Activated B cell treated with CpG ODN at 0.5 μM for 24 hours (primary cell): ENCODE results near the gene PTPRN. TPM values are rescaled to one million over a fixed set of nuclear protein-coding genes. Genes with fewer than 3 reads are reported as not detected.

Source experiments
- ATAC-seq: fragments of 200-7000 bp; cut with Tn5 transposase; one replicate; pipeline ENCODE4 v1.10.0; 2021; ENCODE audit warnings: low read depth, mild to moderate bottlenecking, moderate library complexity
- CTCF ChIA-PET: fragments of 350-600 bp; sonication (Branson Sonifier 250); formaldehyde crosslinking; loops from one replicate; lab custom pipeline; 2021; ENCODE audit warnings: antibody characterized with exemption; lab: Charles Lee
- POLR2A ChIA-PET: fragments of 350-600 bp; sonication (Branson Sonifier 250); formaldehyde crosslinking; loops from one replicate; lab custom pipeline; 2021; ENCODE audit warnings: antibody characterized with exemption; lab: Charles Lee
- DNase-seq: peaks from one replicate; pipeline ENCODE4 v3.0.0; 2022
- H3K27ac Mint-ChIP-seq: one replicate; pipeline ENCODE4 v1.8.0; 2020; ENCODE audit warnings: mixed read lengths
- H3K27me3 Mint-ChIP-seq: one replicate; pipeline ENCODE4 v1.8.0; 2021; ENCODE audit warnings: mixed read lengths
- H3K36me3 Mint-ChIP-seq: one replicate; pipeline ENCODE4 v1.8.0; 2021; ENCODE audit warnings: low read depth, mixed read lengths
- H3K4me1 Mint-ChIP-seq: one replicate; pipeline ENCODE4 v1.8.0; 2021; ENCODE audit warnings: mixed read lengths
- H3K4me3 Mint-ChIP-seq: one replicate; pipeline ENCODE4 v1.8.0; 2020; ENCODE audit warnings: mild to moderate bottlenecking, mixed read lengths
- H3K9me3 Mint-ChIP-seq: one replicate; pipeline ENCODE4 v1.8.0; 2020; ENCODE audit warnings: mixed read lengths
- intact Hi-C: fragments of 100-400 bp; cut with micrococcal nuclease; formaldehyde crosslinking; loops from one replicate; pipeline ENCODE4 v1.15.1; 2024
- total RNA-seq: library from RNA; stranded (reverse); gene quantifications from 2 replicates; pipeline ENCODE4 v1.2.3, GENCODE V29; 2022
- TF ChIP-seq, protein P1 (sequence below): fragments of 200-600 bp; IDR thresholded peaks from one replicate; pipeline ENCODE4 v1.8.0; 2022; ENCODE audit warnings: antibody characterized with exemption, mild to moderate bottlenecking

PTPRN gene
- total RNA-seq, 1 donor from 2014 or later, result not detected

DNA sequence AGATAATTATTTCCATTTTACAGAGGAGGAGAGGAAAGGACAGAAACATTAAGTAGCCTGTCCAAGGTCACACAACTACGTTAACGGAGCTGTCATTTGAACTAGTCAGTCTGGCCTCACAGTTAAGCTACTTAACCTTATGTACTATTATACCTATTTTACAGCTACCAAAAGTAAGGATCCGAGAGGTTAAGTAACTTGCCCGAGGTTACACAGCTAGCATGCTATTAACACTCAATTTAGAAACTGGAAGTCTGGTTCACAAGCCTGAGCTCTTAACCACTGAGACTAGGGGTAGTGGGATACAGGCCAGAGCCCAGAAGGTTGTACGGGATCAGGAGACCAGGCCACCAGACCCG is 64.4 kb downstream of the PTPRN start:
- Mint-ChIP-seq H3K4me1 (peaks cover 51% of the 10 kb centered on the region), H3K27me3 (no peaks in the 10 kb centered on the region), H3K4me3 (peak overlapping the region; percentile 90), H3K9me3 (no peaks in the 10 kb centered on the region), H3K36me3 (peaks cover 22% of the 10 kb centered on the region), H3K27ac (peak overlapping the region; percentile 98)
- intact Hi-C loops, result loop anchor here (1.0 to 2.0 kb wide), 8 partner anchors 9 to 1026 kb away; partner anchors contain the start of genes ANKZF1, ATG9A, DNAJB2 and NHEJ1
- ATAC-seq (no peak), DNase-seq (no peak)
- TF ChIP-seq, protein P1, sequence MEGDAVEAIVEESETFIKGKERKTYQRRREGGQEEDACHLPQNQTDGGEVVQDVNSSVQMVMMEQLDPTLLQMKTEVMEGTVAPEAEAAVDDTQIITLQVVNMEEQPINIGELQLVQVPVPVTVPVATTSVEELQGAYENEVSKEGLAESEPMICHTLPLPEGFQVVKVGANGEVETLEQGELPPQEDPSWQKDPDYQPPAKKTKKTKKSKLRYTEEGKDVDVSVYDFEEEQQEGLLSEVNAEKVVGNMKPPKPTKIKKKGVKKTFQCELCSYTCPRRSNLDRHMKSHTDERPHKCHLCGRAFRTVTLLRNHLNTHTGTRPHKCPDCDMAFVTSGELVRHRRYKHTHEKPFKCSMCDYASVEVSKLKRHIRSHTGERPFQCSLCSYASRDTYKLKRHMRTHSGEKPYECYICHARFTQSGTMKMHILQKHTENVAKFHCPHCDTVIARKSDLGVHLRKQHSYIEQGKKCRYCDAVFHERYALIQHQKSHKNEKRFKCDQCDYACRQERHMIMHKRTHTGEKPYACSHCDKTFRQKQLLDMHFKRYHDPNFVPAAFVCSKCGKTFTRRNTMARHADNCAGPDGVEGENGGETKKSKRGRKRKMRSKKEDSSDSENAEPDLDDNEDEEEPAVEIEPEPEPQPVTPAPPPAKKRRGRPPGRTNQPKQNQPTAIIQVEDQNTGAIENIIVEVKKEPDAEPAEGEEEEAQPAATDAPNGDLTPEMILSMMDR, result no peak
- ChIA-PET CTCF (interaction anchor here (1.1 to 3.9 kb wide), 8 partner anchors 10 to 73 kb away, joined by 3 to 27 read pairs (median 5); partner anchors contain the start of genes ANKZF1, ATG9A, DNAJB2 and TUBA4A), POLR2A (interaction anchor here (0.6 to 12.0 kb wide), 15 partner anchors 8 to 364 kb away, joined by 3 to 287 read pairs (median 9); partner anchors contain the start of genes ABCB6, ANKZF1, ATG9A and CNPPD1)

DNA sequence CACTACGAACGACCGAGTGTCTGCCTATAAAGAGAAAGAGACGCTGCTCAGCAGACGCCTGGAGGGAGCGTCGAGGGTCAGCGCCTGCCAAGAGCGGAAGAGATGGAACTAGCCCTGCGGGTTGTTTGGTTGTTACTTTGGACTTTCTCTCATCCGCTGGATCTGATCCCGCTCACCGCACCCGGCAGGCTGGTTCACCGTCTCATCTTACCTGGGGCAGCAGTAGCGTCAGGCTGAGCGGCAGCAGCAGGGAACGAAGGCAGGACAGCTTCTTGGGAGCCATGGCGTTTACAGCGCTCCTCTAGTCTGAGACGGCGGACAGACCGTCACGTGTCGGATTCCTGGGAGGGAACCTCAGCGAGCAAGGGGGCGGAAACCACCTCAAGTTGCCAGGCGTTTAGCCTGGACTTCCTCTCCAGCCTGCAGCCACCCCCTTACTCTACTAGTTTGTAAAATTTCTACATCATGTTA is 65.9 kb downstream of the PTPRN start:
- H3K27ac Mint-ChIP-seq, result peak overlapping the region; percentile 50
- no peaks in the 10 kb centered on the region for H3K9me3 Mint-ChIP-seq
- DNase-seq, result no peak
- intact Hi-C loops, result no loop called here
- CTCF ChIA-PET, result interaction anchor here (3.9 kb wide), 1 partner anchor 52 kb away, joined by 27 read pairs; no protein-coding TSS in a partner anchor
- no peak for ATAC-seq
- peak overlapping the region; percentile 63 for H3K4me3 Mint-ChIP-seq
- POLR2A ChIA-PET, result interaction anchor here (0.6 to 12.0 kb wide), 3 partner anchors 11 to 969 kb away, joined by 3 to 287 read pairs (median 91); partner anchors contain the start of genes ANKZF1, ATG9A, TUBA4A and TUBA4B
- H3K4me1 Mint-ChIP-seq, result peaks cover 37% of the 10 kb centered on the region
- no peaks in the 10 kb centered on the region for H3K27me3 Mint-ChIP-seq
- TF ChIP-seq, protein P1, result no peak
- H3K36me3 Mint-ChIP-seq, result peaks cover 10% of the 10 kb centered on the region

Other genes with a start within 250 kb of the PTPRN start
- gene IHH, start 248.5 kb downstream of the PTPRN start, total RNA-seq, result 0.10 TPM in 1 of 2 replicates, not detected in the other
- 19.1 and 25.0 TPM in 2 replicates for gene NHEJ1, start 148.6 kb downstream of the PTPRN start, total RNA-seq
- gene SLC23A3, start 139.4 kb downstream of the PTPRN start, total RNA-seq, result 4.5 and 4.9 TPM in 2 replicates
- gene CNPPD1, start 132.5 kb downstream of the PTPRN start, total RNA-seq, result 144 and 147 TPM in 2 replicates
- gene RETREG2, start 131.1 kb downstream of the PTPRN start, total RNA-seq, result 60.5 and 78.6 TPM in 2 replicates
- 39.9 and 47.2 TPM in 2 replicates for gene ZFAND2B, start 102.6 kb downstream of the PTPRN start, total RNA-seq
- gene ABCB6, start 90.4 kb downstream of the PTPRN start, total RNA-seq, result 12.1 and 16.6 TPM in 2 replicates
- gene ATG9A, start 79.8 kb downstream of the PTPRN start, total RNA-seq, result 28.3 and 38.3 TPM in 2 replicates
- 96.0 and 105 TPM in 2 replicates for gene ANKZF1, start 79.6 kb downstream of the PTPRN start, total RNA-seq
- 4.5 and 4.6 TPM in 2 replicates for gene GLB1L, start 64.0 kb downstream of the PTPRN start, total RNA-seq
- 31.0 and 36.5 TPM in 2 replicates for gene STK16, start 63.9 kb downstream of the PTPRN start, total RNA-seq
- gene TUBA4B, start 56.2 kb downstream of the PTPRN start, total RNA-seq, result 0.20 TPM in 1 of 2 replicates, not detected in the other
- gene TUBA4A, start 55.5 kb downstream of the PTPRN start, total RNA-seq, result 184 and 192 TPM in 2 replicates
- gene DNAJB2, start 30.0 kb downstream of the PTPRN start, total RNA-seq, result 59.0 and 71.1 TPM in 2 replicates
- not detected in 2 replicates for gene RESP18, start 23.3 kb upstream of the PTPRN start, total RNA-seq
- 89.0 and 93.4 TPM in 2 replicates for gene DNPEP, start 78.5 kb upstream of the PTPRN start, total RNA-seq
- not detected in 2 replicates for gene DES, start 109.0 kb upstream of the PTPRN start, total RNA-seq
- 0.09 and 0.42 TPM in 2 replicates for gene SPEG, start 125.4 kb upstream of the PTPRN start, total RNA-seq
- gene GMPPA, start 189.5 kb upstream of the PTPRN start, total RNA-seq, result 32.9 and 33.0 TPM in 2 replicates
- gene ASIC4, start 205.1 kb upstream of the PTPRN start, total RNA-seq, result 0.15 TPM in 1 of 2 replicates, not detected in the other
- gene CHPF, start 234.4 kb upstream of the PTPRN start, total RNA-seq, result 4.1 and 4.7 TPM in 2 replicates
- 0.86 and 1.2 TPM in 2 replicates for gene TMEM198, start 234.6 kb upstream of the PTPRN start, total RNA-seq